H1 (cell line): ENCODE measurements around the gene SLC26A9.

Experiments used
- PHF8 ChIP-seq: fragments of 200-600 bp; sonication (generic); conservative IDR thresholded peaks from 2 replicates; pipeline ENCODE4 v1.7.1; 2012; ENCODE audit warnings: low read depth, mild to moderate bottlenecking, inconsistent platforms, low read length, moderate library complexity
- POLR2A ChIP-seq, 2 experiments: IDR thresholded peaks; 1 replicate in 1 of 2; 2 replicates in 1 of 2; pipeline ENCODE4 v1.6.1; 2011; ENCODE audit warnings: low read depth in 2 of 2, low read length in 2 of 2, mild to moderate bottlenecking in 2 of 2; ENCODE audit errors: control extremely low read depth in 1 of 2
- TF ChIP-seq, protein P1 (sequence below), 3 experiments: IDR thresholded peaks; 1 replicate in 2 of 3; 2 replicates in 1 of 3; pipeline versions ENCODE4 v1.5.1 to v1.6.1; 2011; ENCODE audit warnings: low read length in 3 of 3, mild to moderate bottlenecking in 3 of 3, inconsistent platforms in 2 of 3, low read depth in 1 of 3, moderate library complexity in 1 of 3; ENCODE audit not compliant: insufficient read depth in 1 of 3; ENCODE audit errors: control extremely low read depth in 1 of 3

DNA sequence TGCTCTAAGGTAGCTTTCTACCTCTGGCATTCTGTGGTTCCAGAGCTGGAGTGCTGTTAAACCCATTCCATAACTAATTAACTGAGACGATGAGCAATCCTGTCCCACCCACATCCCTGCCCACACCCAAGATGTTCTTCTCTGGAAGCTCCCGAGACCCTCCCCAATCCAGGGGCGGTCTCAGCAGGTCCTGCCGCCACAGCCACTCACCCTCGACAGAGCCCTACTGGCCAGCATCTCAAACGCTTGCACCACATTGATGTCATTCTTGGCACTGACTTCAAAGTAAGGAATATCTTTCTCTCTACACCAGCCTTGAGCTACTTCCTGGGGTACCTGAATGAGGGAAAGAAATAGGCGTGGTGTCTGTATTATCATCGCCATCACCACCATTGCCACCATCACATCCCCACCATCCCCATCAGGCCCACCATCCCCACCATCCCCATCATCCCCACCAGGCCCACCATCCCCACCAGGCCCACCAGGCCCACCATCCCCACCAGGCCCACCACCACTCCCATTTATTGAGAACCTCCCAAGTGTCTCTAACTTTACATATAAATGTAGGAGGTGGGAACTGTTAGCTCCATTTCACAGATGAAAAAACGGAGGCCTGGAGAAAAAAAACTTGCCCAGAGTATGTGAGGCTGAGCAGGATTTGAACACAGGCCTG, 42.2 kb upstream of the SLC26A9 start:
- TF ChIP-seq, protein P1, sequence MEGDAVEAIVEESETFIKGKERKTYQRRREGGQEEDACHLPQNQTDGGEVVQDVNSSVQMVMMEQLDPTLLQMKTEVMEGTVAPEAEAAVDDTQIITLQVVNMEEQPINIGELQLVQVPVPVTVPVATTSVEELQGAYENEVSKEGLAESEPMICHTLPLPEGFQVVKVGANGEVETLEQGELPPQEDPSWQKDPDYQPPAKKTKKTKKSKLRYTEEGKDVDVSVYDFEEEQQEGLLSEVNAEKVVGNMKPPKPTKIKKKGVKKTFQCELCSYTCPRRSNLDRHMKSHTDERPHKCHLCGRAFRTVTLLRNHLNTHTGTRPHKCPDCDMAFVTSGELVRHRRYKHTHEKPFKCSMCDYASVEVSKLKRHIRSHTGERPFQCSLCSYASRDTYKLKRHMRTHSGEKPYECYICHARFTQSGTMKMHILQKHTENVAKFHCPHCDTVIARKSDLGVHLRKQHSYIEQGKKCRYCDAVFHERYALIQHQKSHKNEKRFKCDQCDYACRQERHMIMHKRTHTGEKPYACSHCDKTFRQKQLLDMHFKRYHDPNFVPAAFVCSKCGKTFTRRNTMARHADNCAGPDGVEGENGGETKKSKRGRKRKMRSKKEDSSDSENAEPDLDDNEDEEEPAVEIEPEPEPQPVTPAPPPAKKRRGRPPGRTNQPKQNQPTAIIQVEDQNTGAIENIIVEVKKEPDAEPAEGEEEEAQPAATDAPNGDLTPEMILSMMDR (IDR thresholded peaks at IDR 0.05; ENCODE audit: control extremely low read depth in 1 of 3, insufficient read depth in 1 of 3, low read depth in 1 of 3, low read length in 3 of 3), result no peak
- TF ChIP-seq PHF8 (no peak), POLR2A (IDR thresholded peaks at IDR 0.05; ENCODE audit: control extremely low read depth in 1 of 2, low read depth in 2 of 2, low read length in 2 of 2) (no peak)
